ENCODE data around the gene VIPR2.

The VIPR2 gene

DNA sequence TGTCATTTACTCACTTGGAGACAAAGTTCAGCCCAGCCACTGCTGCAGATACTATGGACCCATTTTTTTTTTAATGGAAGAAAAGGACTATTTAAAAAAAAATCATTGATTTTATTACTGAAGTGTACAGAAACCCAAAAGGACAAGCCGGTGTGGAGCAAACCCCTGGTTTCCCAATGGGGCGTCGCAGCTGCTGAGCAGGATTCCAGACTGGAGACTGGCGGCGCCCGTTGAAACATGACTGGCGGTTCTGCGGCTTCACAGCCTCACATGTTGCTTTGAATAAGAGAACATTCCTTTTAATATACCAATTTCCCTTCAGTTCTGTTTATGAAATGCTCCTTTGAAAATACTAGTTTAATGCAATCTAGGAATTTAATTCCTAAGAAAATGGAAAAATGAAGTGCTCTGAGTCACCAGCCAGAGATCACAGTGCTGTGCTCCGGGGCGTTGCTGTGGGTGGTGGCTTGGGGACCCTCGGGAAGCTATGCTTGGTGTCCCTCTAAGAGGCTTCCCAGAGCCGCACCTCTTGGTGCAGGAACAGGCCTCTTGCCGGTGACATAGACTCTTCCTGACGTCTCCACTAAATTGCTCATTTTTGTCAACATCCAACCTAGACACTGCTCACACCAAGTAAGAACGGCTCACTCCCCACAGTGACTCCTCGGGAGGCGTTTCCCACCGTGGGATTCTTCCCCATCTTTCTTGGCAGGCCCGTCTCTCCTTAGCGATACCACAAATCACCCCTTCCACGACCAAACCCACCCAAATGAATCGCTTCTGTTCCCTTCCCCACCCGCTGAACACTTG is 12.0 kb upstream of the VIPR2 start (continued):
- no peak for TF ChIP-seq GLIS3 (CRISPR knock-in tag; IDR thresholded peaks at IDR 0.05)
- TF ChIP-seq ZC3H10 (CRISPR knock-in tag; IDR thresholded peaks at IDR 0.05) = no peak
- TF ChIP-seq, protein P1, sequence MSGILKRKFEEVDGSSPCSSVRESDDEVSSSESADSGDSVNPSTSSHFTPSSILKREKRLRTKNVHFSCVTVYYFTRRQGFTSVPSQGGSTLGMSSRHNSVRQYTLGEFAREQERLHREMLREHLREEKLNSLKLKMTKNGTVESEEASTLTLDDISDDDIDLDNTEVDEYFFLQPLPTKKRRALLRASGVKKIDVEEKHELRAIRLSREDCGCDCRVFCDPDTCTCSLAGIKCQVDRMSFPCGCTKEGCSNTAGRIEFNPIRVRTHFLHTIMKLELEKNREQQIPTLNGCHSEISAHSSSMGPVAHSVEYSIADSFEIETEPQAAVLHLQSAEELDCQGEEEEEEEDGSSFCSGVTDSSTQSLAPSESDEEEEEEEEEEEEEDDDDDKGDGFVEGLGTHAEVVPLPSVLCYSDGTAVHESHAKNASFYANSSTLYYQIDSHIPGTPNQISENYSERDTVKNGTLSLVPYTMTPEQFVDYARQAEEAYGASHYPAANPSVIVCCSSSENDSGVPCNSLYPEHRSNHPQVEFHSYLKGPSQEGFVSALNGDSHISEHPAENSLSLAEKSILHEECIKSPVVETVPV (CRISPR knock-in tag; IDR thresholded peaks at IDR 0.05) = no peak
- no peak for TF ChIP-seq ZNF70 (CRISPR knock-in tag; IDR thresholded peaks at IDR 0.05)
- no peak for TF ChIP-seq CSDC2 (CRISPR knock-in tag; IDR thresholded peaks at IDR 0.05)
- no peak for TF ChIP-seq TOX (CRISPR knock-in tag; IDR thresholded peaks at IDR 0.05; ENCODE audit: borderline replicate concordance)
- no peak for TF ChIP-seq ZNF565 (CRISPR knock-in tag; conservative IDR thresholded peaks at IDR 0.05; ENCODE audit: low read depth)
- no peak for TF ChIP-seq ESRRG (CRISPR knock-in tag; IDR thresholded peaks at IDR 0.05)
- TF ChIP-seq SNAI2 (CRISPR knock-in tag; IDR thresholded peaks at IDR 0.05) = no peak

DNA sequence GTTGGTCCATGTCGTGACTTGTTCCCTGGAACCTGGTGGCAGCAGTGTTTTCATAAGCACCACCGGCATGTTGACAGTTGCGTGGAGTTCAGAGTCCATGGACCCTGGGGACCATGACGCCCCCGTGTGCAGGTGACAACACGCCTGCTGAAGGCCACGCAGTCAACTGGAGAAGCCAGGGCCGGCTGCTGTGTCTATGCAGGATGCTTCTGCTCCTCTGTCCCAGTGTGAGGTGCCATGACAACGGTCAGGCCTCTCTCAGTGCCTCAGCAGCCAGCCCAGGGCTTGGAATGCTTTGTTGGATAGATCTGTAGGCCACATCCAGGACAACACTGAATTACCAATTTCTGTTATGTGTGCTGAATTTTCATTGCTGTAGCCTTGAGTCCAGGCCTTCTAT is 10.7 kb upstream of the VIPR2 start:
- ATAC-seq = no peak
- TF ChIP-seq BACH2 (CRISPR knock-in tag; IDR thresholded peaks at IDR 0.05; ENCODE audit: borderline replicate concordance) (no peak), ZFP3 (CRISPR knock-in tag; IDR thresholded peaks at IDR 0.05) (no peak), ESRRG (CRISPR knock-in tag; IDR thresholded peaks at IDR 0.05) (no peak), TOX (CRISPR knock-in tag; IDR thresholded peaks at IDR 0.05; ENCODE audit: borderline replicate concordance) (no peak)
- TF ChIP-seq, protein P2, sequence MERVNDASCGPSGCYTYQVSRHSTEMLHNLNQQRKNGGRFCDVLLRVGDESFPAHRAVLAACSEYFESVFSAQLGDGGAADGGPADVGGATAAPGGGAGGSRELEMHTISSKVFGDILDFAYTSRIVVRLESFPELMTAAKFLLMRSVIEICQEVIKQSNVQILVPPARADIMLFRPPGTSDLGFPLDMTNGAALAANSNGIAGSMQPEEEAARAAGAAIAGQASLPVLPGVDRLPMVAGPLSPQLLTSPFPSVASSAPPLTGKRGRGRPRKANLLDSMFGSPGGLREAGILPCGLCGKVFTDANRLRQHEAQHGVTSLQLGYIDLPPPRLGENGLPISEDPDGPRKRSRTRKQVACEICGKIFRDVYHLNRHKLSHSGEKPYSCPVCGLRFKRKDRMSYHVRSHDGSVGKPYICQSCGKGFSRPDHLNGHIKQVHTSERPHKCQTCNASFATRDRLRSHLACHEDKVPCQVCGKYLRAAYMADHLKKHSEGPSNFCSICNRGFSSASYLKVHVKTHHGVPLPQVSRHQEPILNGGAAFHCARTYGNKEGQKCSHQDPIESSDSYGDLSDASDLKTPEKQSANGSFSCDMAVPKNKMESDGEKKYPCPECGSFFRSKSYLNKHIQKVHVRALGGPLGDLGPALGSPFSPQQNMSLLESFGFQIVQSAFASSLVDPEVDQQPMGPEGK (CRISPR knock-in tag; IDR thresholded peaks at IDR 0.05; ENCODE audit: borderline replicate concordance) = no peak
- TF ChIP-seq, protein P3, sequence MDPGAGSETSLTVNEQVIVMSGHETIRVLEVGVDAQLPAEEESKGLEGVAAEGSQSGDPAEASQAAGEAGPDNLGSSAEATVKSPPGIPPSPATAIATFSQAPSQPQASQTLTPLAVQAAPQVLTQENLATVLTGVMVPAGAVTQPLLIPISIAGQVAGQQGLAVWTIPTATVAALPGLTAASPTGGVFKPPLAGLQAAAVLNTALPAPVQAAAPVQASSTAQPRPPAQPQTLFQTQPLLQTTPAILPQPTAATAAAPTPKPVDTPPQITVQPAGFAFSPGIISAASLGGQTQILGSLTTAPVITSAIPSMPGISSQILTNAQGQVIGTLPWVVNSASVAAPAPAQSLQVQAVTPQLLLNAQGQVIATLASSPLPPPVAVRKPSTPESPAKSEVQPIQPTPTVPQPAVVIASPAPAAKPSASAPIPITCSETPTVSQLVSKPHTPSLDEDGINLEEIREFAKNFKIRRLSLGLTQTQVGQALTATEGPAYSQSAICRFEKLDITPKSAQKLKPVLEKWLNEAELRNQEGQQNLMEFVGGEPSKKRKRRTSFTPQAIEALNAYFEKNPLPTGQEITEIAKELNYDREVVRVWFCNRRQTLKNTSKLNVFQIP (CRISPR knock-in tag; IDR thresholded peaks at IDR 0.05; ENCODE audit: borderline replicate concordance, low read depth) = no peak
- TF ChIP-seq, protein P1 (CRISPR knock-in tag; IDR thresholded peaks at IDR 0.05) = no peak
- TF ChIP-seq, protein P4, sequence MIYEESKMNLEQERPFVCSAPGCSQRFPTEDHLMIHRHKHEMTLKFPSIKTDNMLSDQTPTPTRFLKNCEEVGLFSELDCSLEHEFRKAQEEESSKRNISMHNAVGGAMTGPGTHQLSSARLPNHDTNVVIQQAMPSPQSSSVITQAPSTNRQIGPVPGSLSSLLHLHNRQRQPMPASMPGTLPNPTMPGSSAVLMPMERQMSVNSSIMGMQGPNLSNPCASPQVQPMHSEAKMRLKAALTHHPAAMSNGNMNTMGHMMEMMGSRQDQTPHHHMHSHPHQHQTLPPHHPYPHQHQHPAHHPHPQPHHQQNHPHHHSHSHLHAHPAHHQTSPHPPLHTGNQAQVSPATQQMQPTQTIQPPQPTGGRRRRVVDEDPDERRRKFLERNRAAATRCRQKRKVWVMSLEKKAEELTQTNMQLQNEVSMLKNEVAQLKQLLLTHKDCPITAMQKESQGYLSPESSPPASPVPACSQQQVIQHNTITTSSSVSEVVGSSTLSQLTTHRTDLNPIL (CRISPR knock-in tag; IDR thresholded peaks at IDR 0.05; ENCODE audit: low read depth) = no peak

DNA sequence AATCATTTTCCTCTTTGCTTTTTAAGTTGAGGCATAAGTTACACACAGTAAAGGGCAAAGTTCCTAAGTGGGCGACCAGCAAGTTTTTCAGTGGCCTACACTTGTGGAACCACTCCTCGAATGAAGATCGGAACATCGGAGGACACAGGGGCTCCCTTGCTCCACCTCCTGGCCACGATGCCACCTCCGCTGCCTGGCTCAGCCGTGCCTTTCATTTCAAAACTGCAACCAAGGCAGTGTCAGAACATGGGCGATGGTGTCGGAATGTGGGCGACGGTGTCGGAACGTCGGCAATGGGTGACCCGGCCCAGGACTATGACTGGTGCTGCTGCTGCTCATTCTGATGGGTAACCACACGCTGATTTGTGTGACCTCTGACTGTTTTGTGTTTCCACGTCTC is 9.6 kb upstream of the VIPR2 start:
- no peak for ATAC-seq
- no peak for TF ChIP-seq ZC3H10 (CRISPR knock-in tag; IDR thresholded peaks at IDR 0.05)
- TF ChIP-seq ZFP30 (CRISPR knock-in tag; IDR thresholded peaks at IDR 0.05) = no peak
- TF ChIP-seq, protein P4 (CRISPR knock-in tag; IDR thresholded peaks at IDR 0.05; ENCODE audit: low read depth) = no peak

DNA sequence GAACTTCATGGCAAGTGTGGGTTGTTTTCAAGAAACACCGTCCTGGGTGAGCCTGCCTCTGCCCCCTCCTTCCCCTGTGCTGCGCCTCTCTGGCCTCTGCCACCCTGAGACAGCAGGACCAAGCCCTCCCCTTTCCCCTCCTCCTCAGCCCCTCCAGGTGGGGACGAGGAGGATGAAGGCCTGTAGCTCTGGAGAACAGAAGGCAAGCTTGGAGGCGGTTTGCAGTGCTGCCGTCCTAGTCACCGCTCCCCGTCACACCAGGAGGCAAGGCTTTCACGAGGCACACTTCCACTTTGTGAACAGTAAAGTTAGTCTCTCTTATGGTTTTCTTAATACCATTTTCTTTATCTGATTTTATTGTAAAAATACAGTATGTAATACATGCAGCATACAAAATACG is 8.8 kb upstream of the VIPR2 start:
- no peak for ATAC-seq
- TF ChIP-seq ZFP30 (CRISPR knock-in tag; IDR thresholded peaks at IDR 0.05) (no peak), ISL1 (CRISPR knock-in tag; IDR thresholded peaks at IDR 0.05) (no peak), ZNF565 (CRISPR knock-in tag; conservative IDR thresholded peaks at IDR 0.05; ENCODE audit: low read depth) (no peak), GLIS3 (CRISPR knock-in tag; IDR thresholded peaks at IDR 0.05) (no peak), ZNF70 (CRISPR knock-in tag; IDR thresholded peaks at IDR 0.05) (no peak), ZFP3 (CRISPR knock-in tag; IDR thresholded peaks at IDR 0.05) (no peak), SNAI2 (CRISPR knock-in tag; IDR thresholded peaks at IDR 0.05) (no peak), PPARA (CRISPR knock-in tag; IDR thresholded peaks at IDR 0.05; ENCODE audit: borderline replicate concordance) (no peak), OSR1 (CRISPR knock-in tag; IDR thresholded peaks at IDR 0.05) (no peak), ESRRG (CRISPR knock-in tag; IDR thresholded peaks at IDR 0.05) (no peak), ARNTL (CRISPR knock-in tag; IDR thresholded peaks at IDR 0.05; ENCODE audit: borderline replicate concordance, low read depth) (no peak), ZC3H10 (CRISPR knock-in tag; IDR thresholded peaks at IDR 0.05) (no peak), ZNF8 (CRISPR knock-in tag; IDR thresholded peaks at IDR 0.05) (no peak), CSDC2 (CRISPR knock-in tag; IDR thresholded peaks at IDR 0.05) (no peak), BACH2 (CRISPR knock-in tag; IDR thresholded peaks at IDR 0.05; ENCODE audit: borderline replicate concordance) (no peak)
- TF ChIP-seq, protein P5, sequence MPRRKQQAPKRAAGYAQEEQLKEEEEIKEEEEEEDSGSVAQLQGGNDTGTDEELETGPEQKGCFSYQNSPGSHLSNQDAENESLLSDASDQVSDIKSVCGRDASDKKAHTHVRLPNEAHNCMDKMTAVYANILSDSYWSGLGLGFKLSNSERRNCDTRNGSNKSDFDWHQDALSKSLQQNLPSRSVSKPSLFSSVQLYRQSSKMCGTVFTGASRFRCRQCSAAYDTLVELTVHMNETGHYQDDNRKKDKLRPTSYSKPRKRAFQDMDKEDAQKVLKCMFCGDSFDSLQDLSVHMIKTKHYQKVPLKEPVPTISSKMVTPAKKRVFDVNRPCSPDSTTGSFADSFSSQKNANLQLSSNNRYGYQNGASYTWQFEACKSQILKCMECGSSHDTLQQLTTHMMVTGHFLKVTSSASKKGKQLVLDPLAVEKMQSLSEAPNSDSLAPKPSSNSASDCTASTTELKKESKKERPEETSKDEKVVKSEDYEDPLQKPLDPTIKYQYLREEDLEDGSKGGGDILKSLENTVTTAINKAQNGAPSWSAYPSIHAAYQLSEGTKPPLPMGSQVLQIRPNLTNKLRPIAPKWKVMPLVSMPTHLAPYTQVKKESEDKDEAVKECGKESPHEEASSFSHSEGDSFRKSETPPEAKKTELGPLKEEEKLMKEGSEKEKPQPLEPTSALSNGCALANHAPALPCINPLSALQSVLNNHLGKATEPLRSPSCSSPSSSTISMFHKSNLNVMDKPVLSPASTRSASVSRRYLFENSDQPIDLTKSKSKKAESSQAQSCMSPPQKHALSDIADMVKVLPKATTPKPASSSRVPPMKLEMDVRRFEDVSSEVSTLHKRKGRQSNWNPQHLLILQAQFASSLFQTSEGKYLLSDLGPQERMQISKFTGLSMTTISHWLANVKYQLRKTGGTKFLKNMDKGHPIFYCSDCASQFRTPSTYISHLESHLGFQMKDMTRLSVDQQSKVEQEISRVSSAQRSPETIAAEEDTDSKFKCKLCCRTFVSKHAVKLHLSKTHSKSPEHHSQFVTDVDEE (CRISPR knock-in tag; IDR thresholded peaks at IDR 0.05) = no peak
